Femur (tissue), 1 donor: ENCODE data around the gene DUSP1.

Experiments
- DNase-seq: peaks from one replicate; pipeline ENCODE4 v3.0.0-alpha.2; 2017

DUSP1 gene

GRCh38 chr5:172741206-172741582 lies 29.8 kb downstream of the DUSP1 start:
- DNase-seq: no peak

- DNase-seq: peak; percentile 88
Measured at GRCh38 chr5:172740428-172741205, 30.4 kb downstream of the DUSP1 start.

GRCh38 chr5:172739375-172739774 lies 31.6 kb downstream of the DUSP1 start:
- DNase-seq: no peak

GRCh38 chr5:172736508-172737135 lies 34.4 kb downstream of the DUSP1 start:
- DNase-seq: no peak

GRCh38 chr5:172735141-172735831 lies 35.7 kb downstream of the DUSP1 start:
- DNase-seq: no peak

GRCh38 chr5:172733974-172734346 lies 37.0 kb downstream of the DUSP1 start:
- DNase-seq: no peak

GRCh38 chr5:172733131-172733973 lies 37.6 kb downstream of the DUSP1 start:
- peak; percentile 94 for DNase-seq

GRCh38 chr5:172732201-172732865 lies 38.7 kb downstream of the DUSP1 start:
- no peak for DNase-seq

GRCh38 chr5:172731680-172732074 lies 39.3 kb downstream of the DUSP1 start:
- DNase-seq: no peak

GRCh38 chr5:172730981-172731679 lies 39.9 kb downstream of the DUSP1 start:
- no peak for DNase-seq

- no peak for DNase-seq
Measured at GRCh38 chr5:172730222-172730621, 40.8 kb downstream of the DUSP1 start.

- DNase-seq: no peak
Measured at GRCh38 chr5:172729588-172729987, 41.4 kb downstream of the DUSP1 start.

GRCh38 chr5:172728481-172729241 lies 42.3 kb downstream of the DUSP1 start:
- DNase-seq: no peak

- no peak for DNase-seq
Measured at GRCh38 chr5:172727551-172727950, 43.4 kb downstream of the DUSP1 start.

GRCh38 chr5:172726966-172727365 lies 44.0 kb downstream of the DUSP1 start:
- DNase-seq: no peak

- no peak for DNase-seq
Measured at GRCh38 chr5:172725785-172726184, 45.2 kb downstream of the DUSP1 start.

GRCh38 chr5:172725273-172725672 lies 45.7 kb downstream of the DUSP1 start:
- no peak for DNase-seq

GRCh38 chr5:172724242-172725183 lies 46.5 kb downstream of the DUSP1 start:
- no peak for DNase-seq

GRCh38 chr5:172723508-172723907 lies 47.5 kb downstream of the DUSP1 start:
- DNase-seq: no peak

- DNase-seq: no peak
Measured at GRCh38 chr5:172722327-172722815, 48.6 kb downstream of the DUSP1 start.
